HEK293T (cell line): ENCODE data around the gene CYB5R4.
"Not testable (repeated sequence)": the region's sequence is repeated elsewhere in the genome, so short reads cannot be mapped to it uniquely, and the experiment has no call there.

ENCODE experiments used
- CTCF ChIA-PET: fragments of 350-600 bp; formaldehyde crosslinking; extraction: SDS; loops from one replicate; lab custom pipeline; 2021; ENCODE audit warnings: antibody characterized with exemption, inconsistent platforms; lab: Yijun Ruan, JAX
- POLR2A ChIA-PET: fragments of 350-600 bp; formaldehyde crosslinking; extraction: SDS; loops from one replicate; lab custom pipeline; 2020; ENCODE audit warnings: antibody characterized with exemption, inconsistent platforms; lab: Yijun Ruan, JAX
- DNase-seq: peaks from one replicate; pipeline ENCODE4 v3.0.0; 2012; ENCODE audit warnings: mixed read lengths; ENCODE audit errors: extremely low spot score
- ARNT ChIP-seq: fragments of 450-650 bp; IDR thresholded peaks from 2 replicates; pipeline ENCODE4 v1.6.1; 2017; ENCODE audit warnings: mild to moderate bottlenecking
- BHLHE40 ChIP-seq: fragments of 450-650 bp; IDR thresholded peaks from 2 replicates; pipeline ENCODE4 v1.6.1; 2016; ENCODE audit warnings: mild to moderate bottlenecking, moderate library complexity, borderline replicate concordance
- CTBP1 ChIP-seq: fragments of 450-650 bp; IDR thresholded peaks from 2 replicates; pipeline ENCODE4 v1.6.1; 2016; ENCODE audit warnings: borderline replicate concordance
- ELF4 ChIP-seq: fragments of 450-650 bp; IDR thresholded peaks from 2 replicates; pipeline ENCODE4 v1.6.1; 2017; ENCODE audit warnings: antibody characterized with exemption
- FOXA1 ChIP-seq: fragments of 450-650 bp; IDR thresholded peaks from 2 replicates; pipeline ENCODE4 v1.6.1; 2016; ENCODE audit warnings: mild to moderate bottlenecking
- FOXK2 ChIP-seq: fragments of 450-650 bp; IDR thresholded peaks from 2 replicates; pipeline ENCODE4 v1.6.1; 2016; ENCODE audit warnings: mild to moderate bottlenecking
- FOXM1 ChIP-seq: fragments of 450-650 bp; IDR thresholded peaks from 2 replicates; pipeline ENCODE4 v1.6.1; 2017; ENCODE audit warnings: mild to moderate bottlenecking, borderline replicate concordance
- HDGF ChIP-seq: fragments of 450-650 bp; IDR thresholded peaks from 2 replicates; pipeline ENCODE4 v1.6.1; 2017; ENCODE audit warnings: antibody characterized with exemption, borderline replicate concordance
- L3MBTL2 ChIP-seq: fragments of 450-650 bp; conservative IDR thresholded peaks from 2 replicates; pipeline ENCODE4 v1.6.1; 2016; ENCODE audit warnings: mild to moderate bottlenecking
- LEF1 ChIP-seq: fragments of 450-650 bp; IDR thresholded peaks from 2 replicates; pipeline ENCODE4 v1.6.1; 2017; ENCODE audit warnings: mild to moderate bottlenecking, borderline replicate concordance
- NFRKB ChIP-seq: fragments of 450-650 bp; IDR thresholded peaks from 2 replicates; pipeline ENCODE4 v1.6.1; 2016; ENCODE audit warnings: mild to moderate bottlenecking, moderate library complexity
- SP1 ChIP-seq: fragments of 450-650 bp; IDR thresholded peaks from 2 replicates; pipeline ENCODE4 v1.6.1; 2017
- SUZ12 ChIP-seq: fragments of 450-650 bp; IDR thresholded peaks from 2 replicates; pipeline ENCODE4 v1.6.1; 2016; ENCODE audit warnings: mild to moderate bottlenecking
- TARDBP ChIP-seq: fragments of 450-650 bp; IDR thresholded peaks from 2 replicates; pipeline ENCODE4 v1.6.1; 2016
- ZNF384 ChIP-seq: fragments of 450-650 bp; IDR thresholded peaks from 2 replicates; pipeline ENCODE4 v1.6.1; 2016
- TF ChIP-seq, protein P1 (sequence below): fragments of 450-650 bp; IDR thresholded peaks from 2 replicates; pipeline ENCODE4 v1.6.1; 2016

Gene CYB5R4

GRCh38 chr6:83891586-83891985 lies 32.1 kb downstream of the CYB5R4 start:
- CTCF ChIA-PET: no interaction called here
- no peak for DNase-seq
- POLR2A ChIA-PET: no interaction called here
- TF ChIP-seq ZNF384 (no peak), FOXA1 (no peak), NFRKB (no peak), BHLHE40 (no peak), SUZ12 (no peak), FOXM1 (no peak), TARDBP (no peak), LEF1 (no peak)

GRCh38 chr6:83893024-83893423 lies 33.5 kb downstream of the CYB5R4 start:
- CTCF ChIA-PET: no interaction called here
- POLR2A ChIA-PET: interaction anchor here (0.6 kb wide), 1 partner anchor 386 kb away, joined by 3 read pairs; no protein-coding TSS in a partner anchor
- TF ChIP-seq BHLHE40 (no peak), L3MBTL2 (no peak), ARNT (no peak), SP1 (no peak), NFRKB (no peak), HDGF (no peak), ZNF384 (no peak)
- DNase-seq: no peak

DNA sequence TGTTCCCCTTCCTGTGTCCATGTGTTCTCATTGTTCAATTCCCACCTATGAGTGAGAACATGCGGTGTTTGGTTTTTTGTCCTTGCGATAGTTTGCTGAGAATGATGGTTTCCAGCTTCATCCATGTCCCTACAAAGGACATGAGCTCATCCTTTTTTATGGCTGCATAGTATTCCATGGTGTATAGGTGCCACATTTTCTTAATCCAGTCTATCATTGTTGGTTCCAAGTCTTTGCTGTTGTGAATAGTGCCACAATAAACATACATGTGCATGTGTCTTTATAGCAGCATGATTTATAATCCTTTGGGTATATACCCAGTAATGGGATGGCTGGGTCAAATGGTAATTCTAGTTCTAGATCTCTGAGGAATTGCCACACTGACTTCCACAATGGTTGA lies 37.6 kb downstream of the CYB5R4 start:
- POLR2A ChIA-PET, CTCF ChIA-PET, DNase-seq: not testable (repeated sequence)

- no peak for DNase-seq
- POLR2A ChIA-PET: no interaction called here
- TF ChIP-seq SUZ12 (no peak), ARNT (no peak), ZNF384 (no peak), CTBP1 (no peak), LEF1 (no peak), NFRKB (no peak), SP1 (no peak), TARDBP (no peak), FOXK2 (no peak)
- CTCF ChIA-PET: no interaction called here
Observed at GRCh38 chr6:83901624-83902023, 42.1 kb downstream of the CYB5R4 start.

DNA sequence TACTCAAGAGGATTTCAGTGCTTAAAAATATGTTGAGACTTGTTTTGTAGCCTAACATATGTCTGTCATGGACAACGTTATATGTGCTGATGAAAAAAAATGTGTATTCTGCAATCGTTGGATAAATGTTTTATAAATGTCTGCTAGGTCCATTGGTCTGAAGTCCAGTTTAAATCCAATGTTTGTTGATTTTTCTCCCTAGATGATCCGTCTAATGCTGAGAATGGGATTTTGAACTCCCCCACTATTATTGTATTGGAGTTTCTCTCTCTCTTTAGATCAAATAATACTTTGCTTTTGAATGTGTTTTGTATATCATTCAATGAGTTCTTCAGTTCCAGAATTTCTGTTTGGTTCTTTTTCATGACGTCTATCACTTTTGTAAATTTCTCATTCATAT lies 44.9 kb downstream of the CYB5R4 start:
- DNase-seq: no peak
- TF ChIP-seq FOXA1: no peak
- no peak for TF ChIP-seq ELF4
- TF ChIP-seq NFRKB: no peak
- no peak for TF ChIP-seq HDGF
- no peak for TF ChIP-seq FOXK2
- no peak for TF ChIP-seq L3MBTL2
- ChIA-PET POLR2A (no interaction called here), CTCF (no interaction called here)

DNA sequence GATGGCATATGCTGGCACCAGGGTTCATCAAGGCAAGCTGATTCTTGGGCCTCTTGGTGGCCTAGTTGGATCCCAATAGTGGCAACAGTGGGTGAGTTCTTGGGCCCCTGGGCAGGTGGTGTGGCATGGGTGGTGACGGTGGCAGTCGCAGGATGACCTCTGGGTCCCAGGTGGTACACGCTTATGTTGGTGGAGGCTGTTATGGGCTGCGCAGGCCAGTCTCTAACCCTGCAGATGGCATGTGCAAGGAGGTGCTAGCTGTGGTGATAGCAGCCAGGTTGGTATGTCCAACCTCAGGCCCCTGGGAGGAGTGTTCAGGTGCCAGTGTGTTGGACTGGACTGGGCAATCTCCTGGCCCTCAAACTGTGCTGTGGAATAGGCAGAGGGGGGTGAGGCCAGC lies 46.2 kb downstream of the CYB5R4 start:
- CTCF ChIA-PET: no interaction called here

DNA sequence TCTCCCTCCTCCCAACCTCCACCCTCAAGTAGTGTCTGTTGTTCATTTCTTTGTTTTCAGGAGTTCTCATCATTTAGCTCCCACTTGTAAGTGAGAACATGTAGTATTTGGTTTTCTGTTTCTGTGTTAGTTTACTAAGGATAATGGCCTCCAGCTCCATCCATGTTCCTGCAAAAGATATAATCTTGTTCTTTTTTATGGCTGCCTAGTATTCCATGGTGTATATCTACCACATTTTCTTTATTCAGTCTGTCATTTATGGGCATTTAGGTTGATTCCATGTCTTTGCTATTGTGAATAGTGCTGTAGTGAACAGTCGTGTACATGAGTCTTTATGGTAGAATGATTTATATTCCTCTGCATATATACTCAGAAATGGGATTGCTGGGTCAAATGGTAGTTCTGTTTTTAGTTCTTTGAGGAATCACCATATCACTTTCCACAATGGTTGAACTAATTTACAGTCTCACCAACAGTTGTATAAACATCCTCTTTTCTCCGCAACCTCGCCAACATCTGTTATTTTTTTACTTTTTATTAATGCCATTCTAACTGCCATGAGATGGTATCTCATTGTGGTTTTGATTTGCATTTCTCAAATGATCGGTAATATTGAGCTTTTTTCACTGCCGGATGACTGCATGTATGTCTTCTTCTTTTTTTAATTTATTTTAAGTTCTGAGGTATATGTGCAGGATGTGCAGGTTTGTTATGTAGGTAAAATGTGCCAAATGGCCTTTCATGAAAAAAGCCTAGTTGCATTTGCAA lies 48.3 kb downstream of the CYB5R4 start:
- POLR2A ChIA-PET, DNase-seq, CTCF ChIA-PET: not testable (repeated sequence)

More for the DNA sequence above, 46.2 kb downstream of the CYB5R4 start:
- TF ChIP-seq ELF4 (no peak), L3MBTL2 (no peak), BHLHE40 (no peak), ZNF384 (no peak), TARDBP (no peak), LEF1 (no peak), FOXM1 (no peak), FOXA1 (no peak), CTBP1 (no peak), FOXK2 (no peak), HDGF (no peak), SP1 (no peak), NFRKB (no peak), SUZ12 (no peak), ARNT (no peak)
- TF ChIP-seq, protein P1, sequence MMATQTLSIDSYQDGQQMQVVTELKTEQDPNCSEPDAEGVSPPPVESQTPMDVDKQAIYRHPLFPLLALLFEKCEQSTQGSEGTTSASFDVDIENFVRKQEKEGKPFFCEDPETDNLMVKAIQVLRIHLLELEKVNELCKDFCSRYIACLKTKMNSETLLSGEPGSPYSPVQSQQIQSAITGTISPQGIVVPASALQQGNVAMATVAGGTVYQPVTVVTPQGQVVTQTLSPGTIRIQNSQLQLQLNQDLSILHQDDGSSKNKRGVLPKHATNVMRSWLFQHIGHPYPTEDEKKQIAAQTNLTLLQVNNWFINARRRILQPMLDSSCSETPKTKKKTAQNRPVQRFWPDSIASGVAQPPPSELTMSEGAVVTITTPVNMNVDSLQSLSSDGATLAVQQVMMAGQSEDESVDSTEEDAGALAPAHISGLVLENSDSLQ: no peak
- no peak for DNase-seq
- POLR2A ChIA-PET: no interaction called here

GRCh38 chr6:83908813-83909212 lies 49.3 kb downstream of the CYB5R4 start:
- TF ChIP-seq SP1 (no peak), CTBP1 (no peak), SUZ12 (no peak)
- ChIA-PET POLR2A (no interaction called here), CTCF (no interaction called here)
- DNase-seq: no peak
